OCI-LY7 (cell line): Measurements from ENCODE around the gene TSEN15. TPM values are rescaled to one million over a fixed set of nuclear protein-coding genes. Genes with fewer than 3 reads are reported as not detected.

ENCODE experiments used
- BruUV-seq: library from RNA; stranded (reverse); fragments of 400-500 nt; replicated peaks from 2 replicates; lab custom pipeline; 2021; lab: Mats Ljungman, UMichigan
- CTCF ChIA-PET: fragments of 300-600 bp; sonication (Branson Sonifier 250); formaldehyde crosslinking; loops from one replicate; lab custom pipeline; 2022; ENCODE audit warnings: antibody characterized with exemption; ENCODE audit not compliant: unreplicated experiment; lab: Charles Lee
- POLR2A ChIA-PET: fragments of 300-600 bp; sonication (Branson Sonifier 250); formaldehyde crosslinking; loops from one replicate; lab custom pipeline; 2022; ENCODE audit warnings: antibody characterized with exemption; lab: Charles Lee
- DNase-seq: peaks from one replicate; pipeline ENCODE4 v3.0.0-alpha.2; 2015; ENCODE audit warnings: low spot score
- H2AFZ ChIP-seq: fragments of 200-600 bp; sonication (generic), shearing (Covaris generic); 2 replicates; pipeline ENCODE4 v1.6.1; 2014; ENCODE audit warnings: mild to moderate bottlenecking, antibody characterized with exemption, low read length, moderate library complexity
- H3K27ac ChIP-seq: fragments of 200-600 bp; sonication (generic); 2 replicates; pipeline ENCODE4 v1.5.1; 2014; ENCODE audit warnings: mixed run types, low read depth, mild to moderate bottlenecking, moderate library complexity, low read length, inconsistent platforms; ENCODE audit not compliant: poor library complexity, severe bottlenecking
- H3K36me3 ChIP-seq: fragments of 200-600 bp; sonication (generic); 2 replicates; pipeline ENCODE4 v1.6.1; 2014; ENCODE audit warnings: mild to moderate bottlenecking, antibody characterized with exemption, low read length, moderate library complexity, mixed read lengths; ENCODE audit not compliant: insufficient read depth
- H3K4me1 ChIP-seq: fragments of 200-600 bp; sonication (generic); 2 replicates; pipeline ENCODE4 v1.5.1; 2014; ENCODE audit warnings: mild to moderate bottlenecking, low read length; ENCODE audit not compliant: insufficient read depth, poor library complexity, severe bottlenecking
- H3K4me2 ChIP-seq: fragments of 200-600 bp; sonication (generic); 2 replicates; pipeline ENCODE4 v1.6.1; 2014; ENCODE audit warnings: mild to moderate bottlenecking, low read length
- H3K4me3 ChIP-seq: fragments of 200-600 bp; sonication (generic); 2 replicates; pipeline ENCODE4 v1.5.1; 2014; ENCODE audit warnings: mild to moderate bottlenecking, low read depth, low read length; ENCODE audit not compliant: poor library complexity, severe bottlenecking
- H3K79me2 ChIP-seq: fragments of 200-600 bp; sonication (generic); 2 replicates; pipeline ENCODE4 v1.6.1; 2016; ENCODE audit warnings: low read depth, mild to moderate bottlenecking, low read length, moderate library complexity, mixed read lengths; ENCODE audit not compliant: insufficient read depth
- H3K9me2 ChIP-seq: fragments of 200-600 bp; sonication (generic); 2 replicates; pipeline ENCODE4 v1.6.1; 2016; ENCODE audit warnings: mild to moderate bottlenecking, low read length, mixed read lengths; ENCODE audit not compliant: insufficient read depth
- H3K9me3 ChIP-seq: fragments of 200-600 bp; sonication (generic); 2 replicates; pipeline ENCODE4 v1.6.1; 2014; ENCODE audit warnings: mild to moderate bottlenecking, mixed run types, low read length, mixed read lengths
- H4K20me1 ChIP-seq: fragments of 200-600 bp; sonication (generic); 2 replicates; pipeline ENCODE4 v1.6.1; 2014; ENCODE audit warnings: mild to moderate bottlenecking, antibody characterized with exemption, low read length, moderate library complexity, mixed read lengths; ENCODE audit not compliant: insufficient read depth
- EZH2phosphoT487 ChIP-seq: fragments of 200-600 bp; sonication (generic); IDR thresholded peaks from 2 replicates; pipeline ENCODE4 v1.6.1; 2018; ENCODE audit warnings: low read depth, borderline replicate concordance, mild to moderate bottlenecking, mixed run types, antibody characterized with exemption, low read length, moderate library complexity, mixed read lengths
- intact Hi-C: fragments of 100-400 bp; cut with micrococcal nuclease; formaldehyde crosslinking; loops from one replicate; pipeline ENCODE4 v1.10.0; 2022; ENCODE audit not compliant: unreplicated experiment
- total RNA-seq, 2 experiments: library from RNA; depleted of rRNA in 1 of 2; stranded (reverse); fragments of >200 nt in 1 of 2; shearing (Covaris generic) in 1 of 2; gene quantifications; 2 replicates each; pipeline ENCODE4 v1.2.3, GENCODE V29; 2014 to 2022
- TF ChIP-seq, protein P1 (sequence below): fragments of 200-600 bp; sonication (generic); conservative IDR thresholded peaks from 2 replicates; pipeline ENCODE4 v1.5.1; 2014; ENCODE audit warnings: mild to moderate bottlenecking, antibody characterized with exemption, low read length, moderate library complexity, mixed read lengths

TSEN15 gene
- total RNA-seq, 2 experiments from 2014 or later: 42.5 to 45.1 TPM

DNA sequence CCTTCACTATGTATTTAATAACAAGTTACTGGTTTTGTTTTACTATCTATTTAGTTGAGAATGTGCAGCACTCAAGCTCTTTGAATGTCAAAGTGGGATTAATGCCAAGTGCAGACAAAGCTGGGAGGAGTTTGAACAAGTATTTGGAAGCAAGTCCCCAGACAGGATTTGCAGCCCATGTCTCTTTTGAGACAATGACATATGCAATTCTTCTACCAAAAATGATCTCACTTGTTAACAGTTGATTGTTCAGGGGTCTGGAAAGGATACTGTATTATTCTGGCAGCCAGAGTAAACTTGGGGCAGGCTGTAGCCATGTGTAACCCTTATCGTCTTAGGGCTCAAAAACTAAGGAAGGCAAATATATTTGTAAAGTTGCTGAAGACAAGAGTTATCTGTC lies 29.8 kb upstream of the TSEN15 start:
- no peak overlapping the region for H3K4me3 ChIP-seq
- H3K4me1 ChIP-seq: no peaks in the 10 kb centered on the region
- H2AFZ ChIP-seq: no peak overlapping the region
- no peaks in the 10 kb centered on the region for H3K36me3 ChIP-seq
- DNase-seq: no peak
- ChIA-PET POLR2A (no interaction called here), CTCF (no interaction called here)
- TF ChIP-seq, protein P1, sequence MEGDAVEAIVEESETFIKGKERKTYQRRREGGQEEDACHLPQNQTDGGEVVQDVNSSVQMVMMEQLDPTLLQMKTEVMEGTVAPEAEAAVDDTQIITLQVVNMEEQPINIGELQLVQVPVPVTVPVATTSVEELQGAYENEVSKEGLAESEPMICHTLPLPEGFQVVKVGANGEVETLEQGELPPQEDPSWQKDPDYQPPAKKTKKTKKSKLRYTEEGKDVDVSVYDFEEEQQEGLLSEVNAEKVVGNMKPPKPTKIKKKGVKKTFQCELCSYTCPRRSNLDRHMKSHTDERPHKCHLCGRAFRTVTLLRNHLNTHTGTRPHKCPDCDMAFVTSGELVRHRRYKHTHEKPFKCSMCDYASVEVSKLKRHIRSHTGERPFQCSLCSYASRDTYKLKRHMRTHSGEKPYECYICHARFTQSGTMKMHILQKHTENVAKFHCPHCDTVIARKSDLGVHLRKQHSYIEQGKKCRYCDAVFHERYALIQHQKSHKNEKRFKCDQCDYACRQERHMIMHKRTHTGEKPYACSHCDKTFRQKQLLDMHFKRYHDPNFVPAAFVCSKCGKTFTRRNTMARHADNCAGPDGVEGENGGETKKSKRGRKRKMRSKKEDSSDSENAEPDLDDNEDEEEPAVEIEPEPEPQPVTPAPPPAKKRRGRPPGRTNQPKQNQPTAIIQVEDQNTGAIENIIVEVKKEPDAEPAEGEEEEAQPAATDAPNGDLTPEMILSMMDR: no peak
- intact Hi-C loops: no loop called here
- H3K9me3 ChIP-seq: no peaks in the 10 kb centered on the region
- no peak overlapping the region for H3K4me2 ChIP-seq
- no TSS peak for BruUV-seq
- no peaks in the 10 kb centered on the region for H4K20me1 ChIP-seq
- no peaks in the 10 kb centered on the region for H3K9me2 ChIP-seq
- H3K79me2 ChIP-seq: no peaks in the 10 kb centered on the region
- no peak overlapping the region for H3K27ac ChIP-seq

DNA sequence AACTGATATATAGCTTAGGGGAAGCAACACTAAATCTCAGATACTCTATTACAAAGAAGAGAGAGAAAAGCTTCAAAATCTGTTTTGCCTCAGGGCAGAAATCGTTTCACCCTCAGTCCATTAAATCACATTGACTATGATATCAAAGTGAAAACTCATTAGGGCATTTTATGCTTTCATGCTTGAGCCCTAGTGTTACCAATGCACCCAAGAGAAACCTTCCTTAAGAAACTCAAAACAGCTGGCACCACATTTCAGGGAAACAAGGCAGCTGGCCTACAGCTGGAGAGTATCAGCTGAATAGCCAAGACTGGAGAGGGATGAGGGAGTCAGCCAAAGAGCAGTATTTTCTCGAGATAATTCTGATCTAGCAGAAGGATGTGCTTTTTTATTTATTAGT lies 28.9 kb upstream of the TSEN15 start:
- H2AFZ ChIP-seq: no peak overlapping the region
- H3K4me2 ChIP-seq: no peak overlapping the region
- BruUV-seq: no TSS peak
- no peaks in the 10 kb centered on the region for H3K9me3 ChIP-seq
- no peak for TF ChIP-seq EZH2phosphoT487
- TF ChIP-seq, protein P1: no peak
- no peaks in the 10 kb centered on the region for H3K9me2 ChIP-seq
- no peaks in the 10 kb centered on the region for H3K79me2 ChIP-seq
- H4K20me1 ChIP-seq: no peaks in the 10 kb centered on the region
- no peak for DNase-seq
- intact Hi-C loops: no loop called here
- ChIA-PET CTCF (no interaction called here), POLR2A (interaction anchor here (1.0 kb wide), 1 partner anchor 29 kb away, joined by 10 read pairs; the partner anchor contains the start of gene TSEN15)
- H3K4me3 ChIP-seq: no peak overlapping the region
- H3K36me3 ChIP-seq: no peaks in the 10 kb centered on the region
- no peak overlapping the region for H3K27ac ChIP-seq
- no peaks in the 10 kb centered on the region for H3K4me1 ChIP-seq

DNA sequence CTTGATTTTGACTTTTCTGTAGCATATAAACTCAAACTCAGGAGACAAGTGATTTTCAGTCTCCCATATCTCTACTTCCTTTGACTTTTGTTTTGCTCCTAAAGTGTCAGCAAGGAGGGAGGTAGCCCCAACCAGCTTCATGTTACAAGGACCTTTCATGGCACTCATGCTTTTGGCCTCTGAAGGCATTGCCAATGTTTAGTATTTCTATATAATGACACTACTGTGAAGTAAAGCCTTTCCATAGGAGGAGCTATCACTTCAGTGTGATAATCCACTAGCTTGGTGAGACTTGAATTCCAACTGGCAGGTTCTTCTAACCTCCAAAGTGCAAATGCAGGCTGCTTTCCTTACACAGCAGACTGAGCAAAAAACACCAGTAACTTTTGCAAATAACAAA lies 28.4 kb upstream of the TSEN15 start:
- H3K79me2 ChIP-seq: no peaks in the 10 kb centered on the region

More for the DNA sequence above, 28.4 kb upstream of the TSEN15 start:
- intact Hi-C loops: no loop called here
- POLR2A ChIA-PET: interaction anchor here (0.6 to 1.0 kb wide), 2 partner anchors 28 to 1529 kb away, joined by 5 to 10 read pairs; partner anchors contain the start of gene TSEN15
- TF ChIP-seq EZH2phosphoT487: no peak
- TF ChIP-seq, protein P1: no peak
- H3K9me3 ChIP-seq: no peaks in the 10 kb centered on the region
- H3K4me2 ChIP-seq: no peak overlapping the region
- no peak overlapping the region for H2AFZ ChIP-seq
- CTCF ChIA-PET: no interaction called here
- DNase-seq: no peak
- no TSS peak for BruUV-seq
- H3K4me1 ChIP-seq: no peaks in the 10 kb centered on the region
- H3K27ac ChIP-seq: no peak overlapping the region
- H3K9me2 ChIP-seq: no peaks in the 10 kb centered on the region
- H4K20me1 ChIP-seq: no peaks in the 10 kb centered on the region
- H3K36me3 ChIP-seq: no peaks in the 10 kb centered on the region
- no peak overlapping the region for H3K4me3 ChIP-seq
